Skeletal muscle tissue (tissue), 4 donors: ENCODE measurements around the gene TUBGCP2. TPM values are rescaled to one million over a fixed set of nuclear protein-coding genes. Genes with fewer than 3 reads are reported as not detected.
A peak's percentile ranks its signal among the peaks of the same experiment; 100 is the strongest.

Source experiments
- H3K27ac ChIP-seq: one replicate; pipeline ENCODE4 v1.7.0; 2013; ENCODE audit warnings: mild to moderate bottlenecking, low read depth, low read length, inconsistent platforms
- H3K27me3 ChIP-seq, 3 donors: one replicate each; pipeline ENCODE4 v1.7.0; 2013; ENCODE audit warnings: low read length in 3 of 3; ENCODE audit not compliant: control insufficient read depth in 3 of 3, insufficient read depth in 3 of 3
- H3K36me3 ChIP-seq, 3 donors: one replicate each; pipeline ENCODE4 v1.7.0; 2013; ENCODE audit warnings: low read length in 3 of 3; ENCODE audit not compliant: control insufficient read depth in 3 of 3, insufficient read depth in 3 of 3
- H3K4me1 ChIP-seq, 3 donors: one replicate each; pipeline ENCODE4 v1.7.0; 2013; ENCODE audit warnings: low read length in 3 of 3, mild to moderate bottlenecking in 3 of 3; ENCODE audit not compliant: control insufficient read depth in 3 of 3, insufficient read depth in 3 of 3
- H3K4me3 ChIP-seq, 3 donors: one replicate each; pipeline ENCODE4 v1.7.0; 2013; ENCODE audit warnings: low read length in 3 of 3
- H3K9ac ChIP-seq, 3 donors: one replicate each; pipeline ENCODE4 v1.7.0; 2013; ENCODE audit warnings: low read length in 3 of 3, mild to moderate bottlenecking in 3 of 3, moderate library complexity in 2 of 3, low read depth in 1 of 3
- H3K9me3 ChIP-seq, 3 donors: one replicate each; pipeline ENCODE4 v1.7.0; 2013; ENCODE audit warnings: low read length in 3 of 3; ENCODE audit not compliant: control insufficient read depth in 3 of 3
- total RNA-seq: library from RNA; depleted of rRNA; stranded (reverse); fragments of >200 nt; gene quantifications from one replicate; pipeline ENCODE4 v1.2.3, GENCODE V29; 2014
- donor health status: Osteomylitis.

TUBGCP2 gene
- total RNA-seq, result 39.7 TPM

- H3K9me3 ChIP-seq, result no peaks in the 10 kb centered on the region
Measured at GRCh38 chr10:133308421-133309099, at the start of gene TUBGCP2, which contains the start of gene ZNF511. Gene TUBGCP2, minus strand, starts transcription at chr10:133308872. Its CDS starts 5,931 bp downstream, at chr10:133302941. Gene ZNF511, plus strand, starts transcription at chr10:133308914. Its CDS starts 30 bp downstream, at chr10:133308944.

GRCh38 chr10:133357285-133358161, 48.9 kb upstream of the TUBGCP2 start, which contains the start of gene FUOM:
Gene FUOM, minus strand, starts transcription at chr10:133358019. Its CDS starts 12 bp downstream, at chr10:133358007.
- Histone ChIP-seq H3K36me3 (peaks cover 7 to 10% (median 9%) of the 10 kb centered on the region in 3 donors), H3K4me3 (peak within 1 kb of the TSS; percentile 14 to 61 (median 48)), H3K4me1 (peaks cover 3 to 10% (median 5%) of the 10 kb centered on the region in 3 donors), H3K27ac (no peak within 1 kb of the TSS), H3K9ac (peak within 1 kb of the TSS in 2 of 3 donors; percentile 50 to 60), H3K27me3 (peaks cover 13 to 28% (median 15%) of the 10 kb centered on the region in 3 donors), H3K9me3 (no peaks in the 10 kb centered on the region)

More at GRCh38 chr10:133308421-133309099, at the start of gene TUBGCP2, which contains the start of gene ZNF511:
- Histone ChIP-seq H3K27ac (peak within 1 kb of the TSS; percentile 93), H3K4me3 (peak within 1 kb of the TSS; percentile 91 to 93 (median 92)), H3K36me3 (peaks cover 19 to 29% (median 27%) of the 10 kb centered on the region in 3 donors), H3K27me3 (no peaks in the 10 kb centered on the region), H3K4me1 (peaks cover 20 to 38% (median 26%) of the 10 kb centered on the region in 3 donors), H3K9ac (peak within 1 kb of the TSS; percentile 92 to 94 (median 92))

DNA sequence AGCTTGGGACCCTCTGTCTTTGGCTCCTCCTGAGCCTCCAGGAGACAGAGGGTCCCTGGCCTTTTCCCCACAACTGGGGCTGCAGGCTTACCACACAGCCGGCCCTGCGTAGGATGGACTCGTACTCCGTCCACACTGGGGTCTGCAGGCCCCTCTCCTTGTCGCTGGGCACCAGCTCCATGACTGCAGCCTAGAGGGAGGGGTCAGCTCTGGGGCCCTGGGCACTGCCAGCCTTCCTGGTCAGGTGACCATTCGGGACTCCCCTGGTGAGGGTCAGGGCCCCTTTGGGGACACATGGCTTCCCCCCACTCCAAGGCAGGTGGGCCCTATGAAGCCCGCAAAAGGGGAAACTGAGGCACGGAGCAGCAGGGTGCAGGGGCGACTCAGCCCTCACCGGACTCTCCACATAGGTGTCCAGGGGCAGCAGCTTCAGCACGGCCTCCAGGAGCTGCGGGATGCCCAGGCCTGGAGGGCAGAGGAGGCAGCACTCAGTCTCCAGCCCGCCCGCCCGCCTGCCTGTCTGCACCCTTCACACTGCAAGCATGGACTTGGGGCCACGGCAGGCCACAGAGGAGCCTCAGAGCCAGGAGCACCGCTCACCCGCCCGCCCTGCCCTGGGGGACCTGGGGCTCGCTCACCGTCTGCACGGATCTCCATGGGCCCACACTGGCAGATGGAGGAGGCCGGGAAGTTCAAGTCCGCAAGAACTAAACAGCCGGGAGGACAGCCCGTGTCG, 48.0 kb upstream of the TUBGCP2 start:
- Histone ChIP-seq H3K27me3 (peaks cover 15 to 33% (median 16%) of the 10 kb centered on the region in 3 donors), H3K27ac (no peak overlapping the region), H3K36me3 (peaks cover under 1 to 2% (median 1%) of the 10 kb centered on the region in 3 donors), H3K4me3 (peak overlapping the region; percentile 14 to 61 (median 48)), H3K9ac (peak overlapping the region in 2 of 3 donors; percentile 23 to 57), H3K4me1 (peaks cover 3 to 10% (median 5%) of the 10 kb centered on the region in 3 donors), H3K9me3 (no peaks in the 10 kb centered on the region)

- no peak overlapping the region for H3K27ac ChIP-seq
- H3K27me3 ChIP-seq, result peaks cover 15 to 39% (median 21%) of the 10 kb centered on the region in 3 donors
- H3K36me3 ChIP-seq, result no peaks in the 10 kb centered on the region
- H3K9me3 ChIP-seq, result no peaks in the 10 kb centered on the region
- peaks cover 3 to 10% (median 5%) of the 10 kb centered on the region in 3 donors for H3K4me1 ChIP-seq
- H3K4me3 ChIP-seq, result no peak overlapping the region
- no peak overlapping the region for H3K9ac ChIP-seq
Measured at GRCh38 chr10:133355991-133356390, 47.3 kb upstream of the TUBGCP2 start.

- Histone ChIP-seq H3K9me3 (no peaks in the 10 kb centered on the region), H3K4me1 (peaks cover 3 to 10% (median 5%) of the 10 kb centered on the region in 3 donors), H3K27ac (no peak overlapping the region), H3K9ac (no peak overlapping the region), H3K4me3 (no peak overlapping the region), H3K27me3 (peaks cover 15 to 46% (median 24%) of the 10 kb centered on the region in 3 donors), H3K36me3 (no peaks in the 10 kb centered on the region)
Measured at GRCh38 chr10:133355266-133355665, 46.6 kb upstream of the TUBGCP2 start.

- Histone ChIP-seq H3K27ac (no peak overlapping the region), H3K4me3 (no peak overlapping the region), H3K9me3 (no peaks in the 10 kb centered on the region), H3K9ac (no peak overlapping the region), H3K4me1 (peaks cover 3 to 10% (median 5%) of the 10 kb centered on the region in 3 donors), H3K36me3 (no peaks in the 10 kb centered on the region), H3K27me3 (peaks cover 16 to 51% (median 29%) of the 10 kb centered on the region in 3 donors)
Measured at GRCh38 chr10:133354672-133355240, 46.1 kb upstream of the TUBGCP2 start.

- Histone ChIP-seq H3K9me3 (no peaks in the 10 kb centered on the region), H3K27ac (no peak overlapping the region), H3K36me3 (no peaks in the 10 kb centered on the region), H3K4me3 (no peak overlapping the region), H3K9ac (no peak overlapping the region), H3K4me1 (peaks cover 3 to 10% (median 5%) of the 10 kb centered on the region in 3 donors), H3K27me3 (peaks cover 22 to 58% (median 36%) of the 10 kb centered on the region in 3 donors)
Measured at GRCh38 chr10:133353988-133354605, 45.4 kb upstream of the TUBGCP2 start.

DNA sequence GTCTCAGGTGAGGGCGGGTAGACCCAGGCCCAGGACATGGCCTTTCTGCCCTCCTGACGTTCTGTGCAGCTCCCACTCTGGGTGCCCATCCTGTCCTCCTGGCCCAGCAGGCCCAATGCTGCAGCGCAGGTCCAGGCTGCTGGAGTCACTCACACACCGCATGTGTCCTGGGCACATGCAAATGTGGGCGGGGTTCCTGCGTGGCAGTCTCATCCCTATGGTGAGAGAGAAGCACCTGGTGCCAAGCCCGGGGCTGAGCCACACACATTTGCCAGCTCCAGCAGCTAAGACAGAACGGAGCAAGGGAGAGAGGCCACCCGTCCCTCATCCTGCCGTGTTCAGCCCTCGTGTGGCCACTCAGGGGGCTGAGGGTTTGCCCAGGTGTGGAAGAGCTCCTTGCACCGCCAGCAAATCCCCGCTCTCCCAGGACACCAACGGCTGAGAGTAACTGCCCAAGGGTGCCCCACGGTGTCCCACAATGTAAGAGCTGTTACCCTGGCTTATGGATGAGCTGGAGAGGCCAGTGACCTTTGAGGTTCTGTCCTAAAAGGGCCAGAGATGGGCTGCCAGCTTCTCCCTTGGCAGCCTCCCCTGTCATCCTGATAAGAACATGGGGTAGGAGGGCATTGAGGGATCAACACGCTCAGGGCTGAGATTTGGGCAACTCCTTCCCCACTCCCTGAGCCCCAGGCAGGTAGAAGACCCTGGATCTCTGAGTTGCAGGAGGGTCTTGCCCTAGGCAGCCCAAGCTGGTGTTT, 44.7 kb upstream of the TUBGCP2 start:
- H3K27me3 ChIP-seq, result peaks cover 24 to 60% (median 36%) of the 10 kb centered on the region in 3 donors

More for the DNA sequence above, 44.7 kb upstream of the TUBGCP2 start:
- Histone ChIP-seq H3K9ac (no peak overlapping the region), H3K9me3 (no peaks in the 10 kb centered on the region), H3K27ac (no peak overlapping the region), H3K4me1 (peaks cover 3 to 10% (median 5%) of the 10 kb centered on the region in 3 donors), H3K36me3 (no peaks in the 10 kb centered on the region), H3K4me3 (no peak overlapping the region)
